SU-DHL-6 (cell line): ENCODE results near the gene THSD4.

Experiments
- CTCF ChIP-seq: fragments of 200-600 bp; sonication (generic); IDR thresholded peaks from one replicate; pipeline ENCODE4 v1.5.1; 2017; ENCODE audit warnings: antibody characterized with exemption, mild to moderate bottlenecking, low read length, moderate library complexity; ENCODE audit not compliant: insufficient read depth, poor library complexity, severe bottlenecking
- EZH2phosphoT487 ChIP-seq: fragments of 200-600 bp; sonication (generic), shearing (Covaris generic); conservative IDR thresholded peaks from 2 replicates; pipeline ENCODE4 v1.6.1; 2018; ENCODE audit warnings: mild to moderate bottlenecking, antibody characterized with exemption, low read length, moderate library complexity, mixed read lengths

- TF ChIP-seq CTCF (no peak), EZH2phosphoT487 (no peak)
Observed at GRCh38 chr15:71447328-71448250, 332.3 kb downstream of the THSD4 start.
